NCI-H2107 (cell line): ENCODE results near the gene CCDC188.

Source experiments
- DNase-seq: peaks from one replicate; lab custom pipeline; 2025; lab: John Stamatoyannopoulos, UW

CCDC188 gene

DNA sequence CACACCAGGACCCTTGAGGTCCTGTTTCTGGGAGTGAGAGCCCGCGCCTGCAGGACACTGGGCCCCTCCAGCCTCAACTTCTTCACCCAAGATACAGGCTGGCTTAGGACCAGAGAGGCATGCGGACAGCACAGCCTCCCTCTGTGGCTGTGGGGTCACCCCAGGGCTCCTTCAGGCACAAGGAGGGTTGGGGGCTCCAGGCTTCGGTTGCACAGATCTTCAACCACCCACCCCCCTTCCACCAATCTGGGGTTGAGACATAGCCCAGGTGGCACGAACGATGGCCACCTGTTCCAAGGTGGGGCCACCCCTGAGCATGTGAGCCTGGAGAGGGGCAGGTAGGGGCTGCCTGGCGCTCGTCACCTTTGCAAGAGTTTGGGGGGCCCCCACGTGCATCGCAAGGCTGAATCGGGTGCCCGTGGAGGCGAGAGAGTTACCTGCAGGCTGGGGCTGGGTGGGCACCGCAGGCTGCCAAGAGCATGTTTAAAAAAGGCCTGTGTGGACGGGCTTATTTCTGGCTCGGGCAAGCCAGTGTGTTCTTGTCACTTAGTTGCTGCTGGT, 18.1 kb downstream of the CCDC188 start:
- no peak for DNase-seq

GRCh38 chr22:20131859-20132685, 18.8 kb downstream of the CCDC188 start:
- no peak for DNase-seq

DNA sequence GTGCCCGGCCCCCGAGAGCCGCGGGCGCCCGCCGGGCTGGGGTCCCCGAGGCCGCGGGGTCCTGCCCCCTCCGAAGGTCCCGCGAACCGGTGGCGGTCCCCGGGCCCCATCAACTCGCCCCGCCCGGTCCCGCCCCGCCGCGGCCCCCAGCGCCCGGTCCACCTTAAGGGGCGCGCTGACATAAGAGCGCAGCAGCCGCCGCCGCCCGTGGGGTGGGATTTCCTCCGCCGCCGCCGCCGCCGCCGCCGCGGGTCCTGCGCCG, 19.3 kb downstream of the CCDC188 start, which contains the start of gene ZDHHC8:
Gene ZDHHC8, plus strand, starts transcription at position 208 of the 262 bp plus-strand sequence. CDS start 144 bp downstream, outside the sequence.
- DNase-seq: no peak

- no peak for DNase-seq
Measured at GRCh38 chr22:20130731-20131596, 19.9 kb downstream of the CCDC188 start.

GRCh38 chr22:20130319-20130718, 20.5 kb downstream of the CCDC188 start:
- no peak for DNase-seq

DNA sequence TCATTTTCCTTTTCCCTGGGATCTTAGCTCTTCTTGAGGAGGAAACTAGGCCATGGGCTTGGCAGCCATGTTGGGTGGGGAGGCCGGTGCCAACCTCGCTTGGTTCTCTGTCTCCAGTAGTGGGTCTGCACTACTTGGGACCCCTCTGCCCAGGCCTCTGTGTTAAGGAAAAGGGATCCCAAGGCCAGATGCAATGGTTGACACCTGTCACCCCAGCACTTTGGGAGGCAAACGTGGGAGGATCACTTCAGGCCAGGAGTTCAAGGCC, 21.2 kb downstream of the CCDC188 start:
- no peak for DNase-seq

DNA sequence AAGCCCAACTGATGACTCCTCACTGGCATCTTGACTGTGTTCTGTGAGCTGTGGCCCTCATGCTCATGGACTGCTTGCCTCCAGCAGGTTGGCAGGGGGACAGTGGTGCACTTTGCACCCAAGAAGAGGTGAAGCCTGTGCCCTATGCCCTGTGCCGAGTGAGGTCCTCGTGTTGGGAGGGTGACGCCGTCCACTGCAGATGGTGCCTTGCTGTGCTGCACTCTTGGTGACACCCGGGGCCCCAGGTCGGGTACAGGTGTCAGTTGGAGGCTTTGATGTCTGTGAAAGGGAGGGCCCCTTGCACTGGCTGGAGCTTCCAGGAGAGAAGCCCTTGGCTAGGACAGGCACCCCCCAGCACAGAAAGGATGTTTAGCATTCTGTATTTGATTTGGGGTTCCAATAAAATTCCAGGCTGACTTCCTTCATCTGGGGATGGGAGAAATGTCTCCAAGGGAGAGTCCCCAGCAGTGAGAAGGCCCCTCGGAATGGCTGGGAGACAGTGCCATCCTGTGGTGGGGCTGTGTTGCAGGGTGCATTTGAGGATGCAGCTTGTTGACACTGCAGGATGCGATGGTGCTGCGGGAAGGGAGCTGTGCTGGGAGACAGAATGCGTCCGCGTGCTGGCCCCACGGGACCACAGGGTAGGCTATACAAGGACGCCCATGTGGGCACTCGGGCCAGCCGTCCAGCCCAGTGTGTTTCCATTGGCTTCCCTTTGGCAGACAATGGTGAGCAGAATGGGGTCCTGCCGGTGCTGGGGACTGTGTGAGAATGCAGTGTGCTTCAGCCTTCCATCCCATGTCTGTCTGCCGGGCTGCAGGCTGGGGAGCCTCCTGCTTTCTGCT, 21.7 kb downstream of the CCDC188 start:
- peak; percentile 21 for DNase-seq

DNA sequence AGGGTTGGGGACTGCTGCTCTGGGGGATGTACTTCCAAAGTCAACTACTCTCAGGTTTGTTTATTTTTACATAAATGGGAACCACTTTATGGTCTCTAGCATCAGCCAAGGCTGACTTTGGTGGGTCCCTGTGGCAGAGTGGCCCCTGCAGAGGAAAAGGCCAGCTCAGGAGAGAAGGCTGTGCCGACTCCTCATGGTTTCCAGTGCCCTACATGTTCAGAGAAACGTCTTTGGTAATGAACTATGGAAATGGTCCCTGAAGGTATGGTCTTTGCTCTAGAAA, 22.3 kb downstream of the CCDC188 start:
- DNase-seq: no peak

DNA sequence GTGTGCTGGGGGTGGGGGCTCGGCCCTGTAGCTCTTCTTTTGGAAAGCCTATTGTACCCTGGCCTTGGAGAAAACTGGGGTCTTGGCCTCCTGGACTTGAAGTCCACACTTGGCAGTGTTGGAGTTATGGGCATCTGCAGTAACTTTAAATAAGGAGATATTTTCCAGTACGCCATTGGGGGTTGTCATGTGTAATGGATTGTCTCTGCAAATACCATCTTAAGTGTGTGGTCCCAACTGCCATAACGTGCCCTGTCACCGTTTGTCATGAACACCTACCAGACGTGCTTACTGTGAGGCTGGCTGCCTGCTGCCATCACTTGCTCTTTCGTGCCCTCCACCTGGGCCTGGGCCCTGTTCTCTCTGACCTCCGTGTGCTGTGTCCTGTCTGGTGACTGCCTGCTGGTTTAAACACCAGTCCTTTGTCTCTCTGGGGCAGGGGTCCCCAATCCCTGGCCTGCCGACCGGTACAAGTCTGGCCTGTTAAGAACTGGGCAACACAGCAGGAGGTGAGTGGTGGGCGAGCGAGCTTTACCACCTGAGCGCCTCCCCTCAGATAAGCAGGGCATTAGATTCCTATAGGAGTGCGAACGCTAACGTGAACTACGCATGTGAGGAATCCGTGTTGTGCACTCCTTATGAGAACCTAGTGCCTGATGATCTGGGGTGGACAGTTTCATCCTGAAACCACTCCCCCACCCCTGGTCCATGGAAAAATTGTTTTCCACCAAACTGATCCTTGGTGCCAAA, 22.8 kb downstream of the CCDC188 start:
- DNase-seq: no peak

DNA sequence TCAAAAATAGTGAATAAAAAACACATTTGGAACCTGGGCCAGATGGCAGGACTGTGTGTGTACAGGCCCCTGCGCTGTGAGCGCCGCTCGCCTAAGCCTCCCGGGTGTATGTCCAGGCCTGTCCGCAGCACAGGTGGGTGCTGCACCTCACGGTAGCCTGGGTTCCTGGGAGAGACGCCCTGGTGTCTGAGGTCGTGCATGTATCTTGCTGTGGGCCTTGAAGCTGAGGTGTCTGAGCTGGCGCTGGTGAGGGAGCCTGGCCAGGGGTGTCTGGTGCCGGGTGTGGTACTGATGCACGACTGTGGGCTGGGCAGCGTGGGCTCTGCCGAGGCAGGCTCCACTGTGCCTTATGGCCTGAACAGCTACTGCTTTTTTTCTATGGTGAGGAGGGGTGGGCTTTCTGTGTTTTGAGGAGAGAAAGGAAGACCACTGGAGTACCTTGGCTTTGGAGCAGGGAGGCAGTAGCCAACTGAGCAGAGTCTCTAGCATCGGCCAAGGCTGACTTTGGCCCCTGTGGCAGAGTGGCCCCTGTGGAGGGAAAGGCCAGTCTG, 23.5 kb downstream of the CCDC188 start:
- DNase-seq: no peak

GRCh38 chr22:20126284-20127029, 24.4 kb downstream of the CCDC188 start:
- peak; percentile 16 for DNase-seq

DNA sequence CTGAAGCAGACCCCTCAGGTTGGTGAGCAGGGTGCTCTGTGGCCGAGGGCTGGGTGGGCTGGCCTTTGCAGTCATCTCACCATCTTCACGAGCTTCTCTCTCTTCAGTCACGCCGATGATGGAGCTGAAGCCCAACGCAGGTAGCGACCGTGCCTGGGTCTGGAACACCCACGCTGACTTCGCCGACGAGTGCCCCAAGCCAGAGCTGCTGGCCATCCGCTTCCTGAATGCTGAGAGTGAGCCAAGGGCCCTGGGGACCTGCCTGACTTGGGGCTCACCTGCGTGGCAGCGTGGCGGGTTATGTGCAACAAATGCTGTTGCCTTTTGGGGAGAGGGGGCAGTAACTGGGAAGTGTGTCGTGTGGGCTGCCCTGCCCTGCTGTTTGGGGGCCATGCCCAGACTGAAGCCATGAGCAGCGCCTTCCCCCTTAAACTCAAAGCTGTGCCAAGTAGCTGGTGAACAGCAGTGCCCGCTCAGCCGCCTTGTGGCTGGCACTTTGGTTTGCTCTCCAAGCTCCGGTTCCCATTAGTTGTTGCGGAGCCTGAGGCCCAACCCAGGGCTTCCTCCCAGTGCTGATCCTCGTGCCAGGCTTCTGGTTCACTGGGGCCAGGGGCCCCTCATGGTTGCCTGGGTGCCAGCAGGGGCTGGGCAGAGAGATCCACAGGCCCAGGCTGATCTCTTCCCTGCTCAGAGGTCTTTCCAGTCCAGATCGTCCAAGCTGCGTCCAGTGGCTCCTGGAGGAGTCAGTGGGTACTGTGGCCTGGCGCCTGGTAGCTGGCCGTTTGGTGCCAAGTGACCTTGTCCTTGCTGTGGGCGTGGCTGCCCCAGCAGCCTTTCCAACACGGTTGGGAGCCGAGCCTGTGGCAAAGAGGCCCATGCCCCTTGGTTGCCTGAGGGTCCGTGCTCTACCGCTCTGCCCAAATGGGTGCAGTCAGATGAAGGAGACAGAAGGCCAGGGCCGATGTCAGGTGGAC, 25.4 kb downstream of the CCDC188 start:
- no peak for DNase-seq

DNA sequence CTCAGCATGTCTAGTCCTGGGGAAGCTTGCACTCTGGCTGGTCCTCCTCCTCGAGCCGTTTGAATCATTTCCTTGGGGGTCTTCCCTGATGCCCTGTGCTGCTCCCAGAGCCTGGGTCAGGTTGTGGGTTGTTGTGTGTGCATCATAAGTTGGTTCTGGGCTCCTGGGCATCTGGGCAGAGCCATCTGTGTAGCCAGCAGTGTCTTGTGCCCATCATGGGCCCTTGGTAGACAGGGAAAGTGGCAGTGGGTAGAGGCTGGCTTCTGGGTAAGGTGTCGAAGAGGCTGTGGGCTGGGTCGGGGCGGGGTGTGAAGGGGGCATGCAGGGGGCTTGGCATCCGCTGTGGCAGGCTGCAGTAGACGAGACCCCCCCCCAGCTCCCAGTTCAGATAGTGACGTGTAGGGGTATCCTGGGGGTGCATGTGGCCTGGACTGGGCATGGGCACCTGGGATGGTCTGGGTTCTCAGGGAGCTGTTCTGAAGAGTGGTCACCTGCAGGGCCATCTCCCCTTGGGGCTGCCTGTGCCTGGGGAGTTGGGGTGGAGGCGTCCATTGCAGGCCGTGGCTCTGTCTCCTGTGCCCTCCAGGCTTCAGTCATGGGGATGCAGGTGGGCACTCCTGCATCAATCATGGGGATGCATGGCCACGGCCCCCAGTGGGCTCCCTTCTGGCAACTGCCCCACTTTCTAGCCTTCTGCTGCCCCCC, 26.6 kb downstream of the CCDC188 start:
- DNase-seq: no peak

- no peak for DNase-seq
Measured at GRCh38 chr22:20123366-20124082, 27.3 kb downstream of the CCDC188 start.

GRCh38 chr22:20121856-20122415, 28.9 kb downstream of the CCDC188 start:
- no peak for DNase-seq

- no peak for DNase-seq
Measured at GRCh38 chr22:20118300-20119020, 32.4 kb downstream of the CCDC188 start.

DNA sequence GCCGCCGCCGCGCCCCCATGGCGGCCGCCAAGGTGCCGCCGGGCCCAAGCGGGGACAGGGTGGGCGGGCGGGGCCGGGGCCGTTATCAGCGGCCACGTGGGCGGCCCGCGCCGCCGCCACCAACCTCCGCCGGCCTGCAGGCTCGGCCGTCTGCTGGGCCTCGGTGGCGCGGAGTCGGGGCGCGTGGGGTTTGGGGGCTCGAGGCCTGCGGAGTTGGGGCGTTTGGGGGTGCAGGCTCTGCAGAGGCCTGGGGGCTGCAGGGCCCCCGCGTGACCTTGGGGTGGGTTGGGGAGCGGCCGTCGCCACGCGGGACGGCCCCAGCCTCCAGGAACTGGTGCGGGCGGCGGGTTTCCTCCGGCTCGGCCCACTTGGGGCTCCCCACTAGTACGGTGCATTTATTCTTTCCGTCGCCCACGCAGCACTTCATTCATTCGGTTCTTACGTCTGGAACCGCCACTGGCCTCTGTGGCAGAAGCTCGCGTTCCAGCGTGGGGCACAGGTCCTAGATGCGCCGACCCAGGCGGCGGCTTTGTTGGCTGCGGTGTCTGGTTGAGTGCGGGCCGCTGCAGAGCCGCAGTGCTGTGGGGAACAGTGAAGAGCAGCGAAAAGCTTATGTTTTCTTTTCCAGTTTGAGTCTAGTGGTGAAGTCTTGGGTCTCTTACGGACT, 33.1 kb downstream of the CCDC188 start:
- no peak for DNase-seq
